Endometrial microvascular endothelial cells (primary cell): Measurements from ENCODE around the gene PRKN. TPM values are rescaled to one million over a fixed set of nuclear protein-coding genes. Genes with fewer than 3 reads are reported as not detected.
"Not testable (repeated sequence)": the region's sequence is repeated elsewhere in the genome, so short reads cannot be mapped to it uniquely, and the experiment has no call there.

Source experiments
- in situ Hi-C: cut with HindIII; loops from 2 replicates; pipeline ENCODE4 v1.10.0; 2017; ENCODE audit warnings: low sequenced_read_pairs, low pct_unique_long_range_greater_than_20kb; ENCODE audit errors: inconsistent ontology term
- total RNA-seq: library from RNA; depleted of rRNA; stranded (reverse); fragments of >200 nt; gene quantifications from one replicate; pipeline ENCODE4 v1.2.3, GENCODE V29; 2015; ENCODE audit errors: inconsistent ontology term

PRKN gene
- total RNA-seq, 1 donor from 2014 or later = not detected

DNA sequence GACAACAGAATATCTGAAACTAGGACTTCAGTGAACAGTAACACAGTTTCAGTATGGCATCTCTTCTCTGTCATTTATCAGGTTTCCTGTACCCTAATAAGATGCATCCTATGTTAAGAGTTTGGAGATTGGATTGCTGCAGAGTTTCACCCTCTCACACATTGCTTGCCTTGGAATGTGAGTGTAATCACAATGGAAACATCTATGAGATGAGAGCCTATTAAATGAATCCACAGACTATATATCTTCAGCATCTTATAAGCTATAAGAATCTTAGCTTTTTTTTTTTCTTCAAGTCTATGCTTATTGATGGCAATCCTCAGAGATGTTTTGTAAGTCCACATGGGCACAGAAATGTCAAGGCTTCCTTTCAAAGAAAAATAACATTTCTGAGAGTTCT, 292.5 kb downstream of the PRKN start:
- in situ Hi-C loops = no loop called here

DNA sequence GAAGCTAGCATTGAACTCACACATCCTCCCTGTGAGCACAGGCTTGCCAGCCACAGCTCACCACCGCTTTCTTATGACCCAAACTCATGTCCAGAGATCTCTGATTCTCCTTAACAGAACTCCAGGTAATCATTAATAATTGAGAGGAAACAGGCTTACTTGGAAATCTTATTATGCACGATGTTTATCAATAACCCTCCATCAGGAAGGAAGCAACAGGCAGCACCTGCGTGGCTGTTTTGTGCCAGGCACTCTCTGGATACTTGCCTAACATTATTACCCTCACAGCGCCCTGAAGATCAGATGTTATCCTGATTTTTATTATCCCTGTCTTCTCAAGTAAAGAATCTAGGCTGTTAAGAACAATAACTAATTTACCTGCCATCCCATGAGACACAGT, 306.6 kb downstream of the PRKN start:
- in situ Hi-C loops = no loop called here

DNA sequence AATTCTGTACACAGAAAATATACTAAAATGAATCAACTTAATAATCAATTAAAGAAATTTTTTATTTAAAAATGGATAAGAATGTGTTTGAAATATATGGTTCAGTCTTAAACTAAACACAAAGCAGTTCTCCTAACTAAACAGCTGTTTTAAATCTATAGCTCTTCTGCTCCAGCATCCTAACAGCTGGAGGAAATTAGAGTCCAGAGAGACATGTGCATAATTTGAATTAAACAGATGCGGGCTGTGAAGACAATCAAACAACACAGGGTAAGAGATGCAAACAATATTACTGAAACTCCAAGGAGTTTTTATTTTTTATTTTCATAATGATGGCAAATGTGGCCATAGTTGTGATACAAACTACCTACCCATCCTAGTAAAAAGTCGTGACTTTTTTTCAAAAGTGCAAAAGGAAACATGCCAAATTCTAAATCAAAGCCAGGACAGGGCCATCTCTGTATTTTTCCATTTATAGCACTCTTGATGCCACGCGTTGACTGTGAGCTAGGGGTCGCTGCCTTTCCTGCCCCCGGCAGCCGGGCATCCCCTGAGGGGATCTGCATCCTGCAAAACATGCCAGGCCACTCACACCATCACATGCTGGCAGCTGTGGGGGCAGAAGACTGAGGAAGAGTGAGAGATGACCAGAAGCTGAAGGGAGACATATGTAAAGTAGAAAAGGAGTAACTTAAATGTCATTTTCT, 310.6 kb downstream of the PRKN start:
- in situ Hi-C loops = no loop called here

DNA sequence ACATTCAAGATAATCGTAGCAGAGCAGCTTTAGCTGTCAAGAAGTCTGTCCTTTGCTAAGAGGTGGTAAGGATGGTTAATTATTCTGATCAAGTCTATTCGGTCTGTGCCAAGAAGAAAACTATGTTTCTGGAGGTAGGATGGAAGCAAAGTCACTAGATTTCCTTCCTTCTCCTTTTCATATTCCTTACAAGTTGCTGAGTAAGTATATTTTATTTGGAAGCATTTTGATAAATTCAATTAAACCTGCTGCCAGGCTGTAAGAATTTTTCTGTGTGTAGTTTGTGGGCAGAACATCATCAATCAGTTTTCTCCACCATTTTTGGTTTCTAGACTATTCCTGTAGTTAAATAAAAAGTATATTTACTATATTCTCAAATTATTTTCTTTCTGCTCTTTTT, 311.3 kb downstream of the PRKN start:
- in situ Hi-C loops = no loop called here

DNA sequence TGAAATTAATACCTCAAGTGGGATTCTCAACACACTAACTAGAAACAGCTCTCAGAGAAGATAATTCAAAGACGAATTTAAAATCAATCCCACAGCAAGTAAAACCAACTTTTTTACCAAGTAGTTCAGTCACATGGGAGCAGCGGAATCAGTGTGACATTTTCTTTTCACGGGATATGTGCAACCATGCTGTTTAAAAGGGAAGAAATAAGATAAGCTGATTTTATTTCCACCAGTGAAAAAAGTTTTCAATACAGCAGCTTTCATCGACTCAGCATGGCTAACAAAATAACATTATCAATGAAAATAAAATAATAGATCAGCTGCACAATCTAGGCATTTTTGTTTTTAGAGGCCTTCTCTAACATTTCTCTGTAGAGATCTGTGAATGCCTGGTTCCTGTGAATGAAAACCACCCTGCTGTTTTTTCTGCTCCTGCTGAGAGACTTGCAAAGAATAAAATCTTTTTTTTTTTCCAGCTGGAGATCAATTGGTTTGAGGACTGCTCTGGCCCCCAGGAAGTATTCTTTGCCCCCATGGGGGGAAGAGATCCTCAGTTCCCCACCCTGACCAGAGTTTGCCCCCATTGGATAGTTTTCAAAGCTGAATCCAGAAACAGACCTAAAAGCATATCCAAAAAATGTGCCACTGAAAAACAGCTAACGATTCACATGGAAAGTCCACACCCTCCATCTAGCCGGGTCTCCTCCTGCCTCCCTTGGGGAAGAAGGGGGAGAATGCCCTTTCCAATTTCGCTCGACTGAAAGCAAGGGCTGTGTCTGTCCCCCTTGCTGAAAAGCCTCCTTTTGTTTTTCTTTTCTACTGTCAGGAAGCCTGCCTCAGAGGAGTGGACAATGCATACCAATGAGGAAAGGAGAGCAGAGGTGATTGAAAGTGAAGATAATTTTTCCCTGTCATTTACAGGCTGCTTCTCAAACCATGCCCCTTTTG, 317.6 kb downstream of the PRKN start:
- in situ Hi-C loops = no loop called here

DNA sequence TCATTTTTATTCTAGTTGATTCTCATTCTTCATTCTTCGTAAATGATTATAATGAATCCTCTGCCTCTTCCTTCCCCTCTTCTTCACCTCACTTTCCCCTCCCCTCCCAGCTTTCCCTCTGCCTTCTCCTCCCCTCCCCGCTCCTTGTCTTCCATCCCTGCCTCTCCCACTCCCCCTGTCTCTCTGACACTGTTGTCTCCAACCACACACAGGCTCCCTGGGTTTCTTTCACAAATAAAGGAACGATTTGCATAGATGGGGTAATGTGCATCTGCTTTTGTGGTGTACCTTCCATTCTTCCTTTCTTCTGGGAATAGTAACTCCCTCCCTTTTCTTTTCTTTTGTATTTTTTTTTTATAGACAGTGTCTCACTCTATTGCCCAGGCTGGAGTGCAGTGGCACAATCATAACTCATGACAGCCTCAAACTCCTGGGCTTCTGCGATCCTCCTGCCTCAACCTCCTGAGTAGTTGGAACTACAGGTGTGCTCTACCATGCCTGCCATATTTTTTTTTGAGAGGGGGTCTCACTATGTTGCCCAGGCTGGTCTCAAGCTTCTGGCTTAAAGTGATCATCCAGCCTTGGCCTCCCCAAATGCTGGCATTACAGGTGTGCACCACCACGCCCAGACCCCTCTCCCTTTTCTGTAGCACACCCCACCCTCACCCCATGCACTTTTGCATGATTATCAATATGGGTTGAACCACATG, 318.6 kb downstream of the PRKN start:
- in situ Hi-C loops = no loop called here

DNA sequence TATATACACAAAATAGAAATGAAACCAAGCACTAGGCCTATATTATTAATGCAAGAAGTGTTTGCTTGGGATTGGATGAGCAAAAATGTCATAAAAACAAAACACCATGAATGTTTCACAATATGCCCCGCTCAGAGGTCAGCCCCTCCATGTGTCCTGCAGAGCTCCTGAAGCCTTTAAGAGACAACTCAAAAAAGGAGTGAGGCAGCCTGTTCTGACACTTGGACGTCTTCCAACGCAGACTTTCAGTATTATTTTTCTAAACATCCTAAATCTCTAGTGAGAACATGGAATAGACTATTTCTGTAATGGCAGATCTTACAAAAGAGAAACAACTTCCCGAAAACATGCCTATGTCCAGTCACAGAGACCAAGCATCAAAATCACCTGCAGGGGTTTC, 322.6 kb downstream of the PRKN start:
- in situ Hi-C loops = no loop called here

DNA sequence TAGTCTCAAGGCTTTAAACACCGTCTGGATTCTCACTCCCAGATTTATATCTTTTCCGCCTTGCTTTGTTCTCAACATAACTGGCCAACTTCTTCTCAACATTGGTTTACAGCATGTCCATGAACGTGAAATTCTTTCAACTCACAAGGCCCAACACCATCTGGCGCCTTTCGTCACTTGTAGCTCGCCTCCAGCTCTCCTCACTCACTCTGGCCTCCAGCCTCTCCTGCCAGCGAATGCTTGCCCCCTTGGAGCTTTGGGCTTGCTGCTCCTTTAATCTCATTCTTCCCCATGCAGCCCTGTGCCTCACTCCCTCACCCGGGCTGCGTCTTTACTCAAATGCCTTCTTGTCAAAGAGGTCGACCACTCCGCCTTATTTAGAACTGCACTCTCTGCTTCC, 324.5 kb downstream of the PRKN start:
- in situ Hi-C loops = no loop called here

DNA sequence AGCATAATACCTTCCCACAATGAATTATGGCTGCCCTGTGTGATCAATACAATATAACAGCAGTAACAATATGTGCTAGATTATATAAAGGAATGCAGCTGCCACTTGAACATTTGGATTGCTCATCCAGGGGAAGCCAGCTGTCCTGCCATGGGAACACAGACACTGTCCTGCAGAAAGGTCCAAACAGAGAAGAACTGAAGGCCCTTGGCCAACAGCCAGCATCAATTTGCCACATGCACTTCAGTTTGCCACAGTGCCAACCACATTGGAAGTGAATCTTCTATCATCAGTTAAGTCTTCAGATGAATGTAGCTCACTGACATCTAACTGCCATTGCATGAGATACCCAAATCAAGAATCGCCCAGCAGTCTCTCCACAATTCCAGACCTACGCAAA, 332.4 kb downstream of the PRKN start:
- in situ Hi-C loops = no loop called here

DNA sequence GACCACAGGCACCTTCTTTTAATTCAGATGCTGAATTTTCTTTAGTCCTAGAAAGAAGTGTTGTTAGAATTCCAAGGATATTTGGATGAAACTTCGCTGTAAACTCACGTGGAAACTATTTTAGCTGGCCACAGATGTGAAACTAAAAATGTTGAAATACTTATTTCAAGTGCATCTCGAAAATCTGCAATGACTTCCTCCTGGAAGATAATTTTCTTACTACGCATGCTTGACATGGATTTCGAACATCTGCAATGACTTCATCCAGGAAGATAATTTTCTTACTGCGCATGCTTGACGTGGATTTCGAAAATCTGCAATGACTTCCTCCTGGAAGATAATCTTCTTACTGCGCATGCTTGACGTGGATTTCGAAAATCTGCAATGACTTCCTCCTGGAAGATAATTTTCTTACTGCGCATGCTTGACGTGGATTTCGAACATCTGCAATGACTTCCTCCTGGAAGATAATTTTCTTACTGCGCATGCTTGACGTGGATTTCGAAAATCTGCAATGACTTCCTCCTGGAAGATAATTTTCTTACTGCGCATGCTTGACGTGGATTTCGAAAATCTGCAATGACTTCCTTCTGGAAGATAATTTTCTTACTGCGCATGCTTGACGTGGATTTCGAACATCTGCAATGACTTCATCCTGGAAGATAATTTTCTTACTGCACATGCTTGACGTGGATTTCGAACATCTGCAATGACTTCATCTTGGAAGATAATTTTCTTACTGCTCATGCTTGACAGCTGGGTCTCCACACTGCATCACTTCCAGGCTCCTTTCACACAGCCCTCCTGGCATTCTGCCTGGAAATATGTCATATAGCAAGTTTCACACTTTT, 336.4 kb downstream of the PRKN start:
- in situ Hi-C loops = not testable (repeated sequence)

DNA sequence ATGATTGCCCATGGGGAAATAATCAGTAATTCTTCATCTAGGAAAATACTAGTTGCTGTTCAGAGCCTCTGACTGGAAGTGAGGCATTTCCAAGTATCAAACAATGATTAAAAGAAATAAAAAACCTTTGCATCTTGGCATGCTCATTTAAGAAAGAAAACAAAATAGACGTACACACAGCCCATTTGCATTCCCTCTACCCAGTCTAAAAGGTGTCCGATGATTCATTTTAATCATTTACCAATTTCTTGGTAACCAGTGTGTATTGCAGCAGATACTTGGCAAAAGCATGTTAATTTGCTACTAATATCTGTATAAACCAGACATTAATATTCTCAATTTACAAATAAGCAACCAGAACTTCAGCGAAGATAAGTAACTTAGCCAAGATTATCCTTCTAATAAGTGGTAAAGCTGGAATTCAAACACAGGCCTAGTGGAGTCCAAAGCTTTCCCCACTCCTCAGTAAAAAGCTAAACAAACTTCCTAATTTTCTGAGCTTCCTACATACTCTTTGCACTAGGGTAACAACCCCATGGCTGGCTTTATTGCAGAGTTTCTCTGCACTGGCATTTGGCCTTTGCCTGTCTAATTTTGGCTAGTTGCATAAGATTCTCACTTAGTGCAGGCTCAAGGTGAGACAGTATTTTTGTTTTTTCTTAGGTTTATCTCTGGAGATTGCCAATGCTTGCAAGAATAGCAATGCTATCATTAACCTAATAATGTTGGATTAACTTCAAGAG, 338.1 kb downstream of the PRKN start:
- in situ Hi-C loops = no loop called here

DNA sequence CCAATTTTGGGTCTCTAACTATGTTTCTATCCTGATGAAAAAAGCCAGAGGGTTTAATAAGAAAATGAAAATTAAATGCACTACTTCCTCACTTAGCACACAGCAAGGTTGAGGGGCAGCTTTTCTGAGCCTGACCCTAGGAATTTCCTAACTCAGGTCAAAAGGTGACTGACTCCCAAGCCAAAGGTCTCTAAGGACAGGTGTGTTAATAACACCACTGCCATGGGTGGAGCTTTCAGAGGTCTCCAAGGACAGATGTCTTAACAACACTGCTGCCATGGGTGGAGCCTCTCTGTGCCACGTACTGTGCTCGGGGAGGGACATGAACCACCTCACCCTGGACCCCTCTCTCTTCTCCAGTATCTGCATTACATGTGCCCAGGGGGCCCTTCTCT, 339.2 kb downstream of the PRKN start:
- in situ Hi-C loops = no loop called here

DNA sequence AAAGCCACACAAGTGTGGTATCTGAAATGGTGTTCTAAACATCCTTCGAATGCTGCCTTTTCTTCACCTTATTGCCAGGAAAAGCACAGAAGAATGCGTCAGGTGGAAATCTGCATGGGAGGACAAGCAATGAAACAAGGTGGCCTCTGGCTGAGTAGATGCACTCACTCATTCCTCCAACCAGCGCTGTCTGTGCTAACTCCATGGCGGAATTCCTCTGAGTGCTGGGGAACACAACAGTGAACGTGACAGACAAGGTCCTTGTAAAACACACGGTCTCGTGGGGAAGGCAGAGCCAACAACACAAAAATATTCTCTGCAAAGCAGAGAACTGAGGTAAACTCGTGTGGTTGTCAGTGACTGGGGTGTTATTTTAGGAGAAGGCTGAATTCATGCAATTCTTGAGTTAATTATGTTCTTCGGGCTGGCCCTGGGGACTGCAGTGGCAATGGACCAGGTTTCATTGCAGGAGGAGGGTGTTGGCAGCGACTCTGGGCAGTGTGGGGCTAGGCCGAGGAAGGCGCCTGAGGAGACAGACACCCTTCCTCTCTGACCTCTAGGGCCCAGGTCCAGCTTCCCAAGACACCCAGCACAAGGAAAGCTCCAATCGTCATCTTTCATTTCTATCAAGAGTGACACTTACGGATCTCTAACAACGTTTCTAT, 339.7 kb downstream of the PRKN start:
- in situ Hi-C loops = no loop called here

DNA sequence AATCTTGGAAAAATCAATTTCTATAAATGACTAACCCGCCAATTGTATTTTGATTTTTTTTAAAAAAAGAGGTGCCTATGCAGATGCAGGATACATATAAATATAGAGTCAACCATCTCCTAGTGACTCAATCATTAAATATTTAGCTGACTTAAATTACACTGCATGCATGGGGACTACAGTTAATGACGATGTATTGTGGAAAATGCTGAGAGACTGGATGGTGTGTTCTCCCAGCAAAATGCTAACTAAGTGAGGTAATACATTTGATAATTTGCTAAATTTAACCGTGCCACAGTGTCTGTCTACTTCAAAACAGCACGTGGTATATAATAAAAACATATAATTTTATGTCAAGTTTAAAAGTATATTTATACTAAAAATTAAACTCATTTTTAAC, 341.6 kb downstream of the PRKN start:
- in situ Hi-C loops = no loop called here

DNA sequence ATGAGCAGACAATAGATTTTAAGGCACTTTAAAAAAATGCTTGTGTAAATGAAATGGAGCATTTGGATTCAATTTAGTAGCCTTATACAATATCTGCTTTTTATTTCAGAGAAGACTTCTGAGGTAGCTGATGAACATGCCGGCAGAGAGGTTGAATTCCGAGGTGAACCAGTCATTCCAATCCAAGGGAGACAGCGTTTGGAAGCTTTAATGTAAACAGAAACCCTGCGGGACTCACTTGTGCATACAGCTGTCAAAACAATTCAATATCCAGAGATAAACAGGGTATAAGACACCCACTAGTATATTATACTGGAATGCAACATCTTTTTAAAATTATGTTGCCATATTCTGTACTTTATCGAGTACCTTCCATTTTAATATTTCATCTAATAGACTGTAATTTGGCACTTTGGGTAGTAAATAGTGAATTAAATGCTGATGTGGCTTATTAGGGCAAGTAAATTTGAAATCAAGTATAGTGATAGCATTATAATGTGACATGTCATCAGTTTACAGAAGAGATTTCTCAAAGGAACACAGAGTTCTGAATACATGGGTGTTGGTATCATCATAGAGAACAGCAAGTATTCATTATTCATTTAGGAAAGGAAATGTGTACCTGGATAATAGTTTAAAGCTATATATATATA, 347.7 kb downstream of the PRKN start:
- in situ Hi-C loops = no loop called here

DNA sequence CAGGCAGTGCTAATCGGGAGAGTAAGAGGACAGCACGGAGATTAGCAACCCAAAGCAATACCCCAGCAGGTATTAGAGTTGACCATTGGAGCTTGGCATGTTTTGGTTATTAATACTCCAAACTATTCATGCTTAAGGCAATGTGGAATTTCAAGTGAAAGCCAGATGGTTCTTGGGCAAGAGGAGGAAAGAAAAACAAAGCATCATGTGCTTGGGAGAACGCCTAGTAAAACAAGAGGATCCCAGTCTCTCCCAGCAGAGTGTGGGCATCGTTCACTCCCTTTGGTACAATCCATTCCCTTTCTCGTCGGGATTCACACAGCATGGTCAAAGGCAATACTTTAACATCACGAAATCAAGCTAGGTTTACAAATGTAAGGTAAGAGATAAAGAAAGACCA, 349.8 kb downstream of the PRKN start:
- in situ Hi-C loops = no loop called here

DNA sequence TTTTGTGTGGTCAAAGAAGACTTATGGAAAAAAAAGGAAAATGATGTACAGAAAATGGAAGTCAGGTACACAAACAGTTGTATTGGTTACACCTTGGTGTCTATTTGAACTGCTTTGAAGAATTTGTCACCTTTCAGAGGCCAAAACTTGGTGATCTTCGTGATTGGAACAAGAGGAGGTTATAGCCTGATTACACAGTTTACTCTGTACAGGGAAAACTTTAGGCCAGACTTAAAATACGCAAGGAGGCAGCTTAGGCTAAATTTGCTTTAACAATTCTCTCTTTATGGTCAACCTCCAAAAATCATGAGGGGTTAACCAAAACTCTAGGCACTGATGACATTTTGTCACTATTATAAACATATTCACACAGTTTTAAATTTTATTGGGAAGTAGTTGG, 353.7 kb downstream of the PRKN start:
- in situ Hi-C loops = no loop called here
